PC-9 (cell line): ENCODE data around the gene OR6Y1.

Experiments used
- CTCF ChIP-seq: fragments of 200-600 bp; sonication (generic); conservative IDR thresholded peaks from 2 replicates; pipeline ENCODE4 v1.6.1; 2017; ENCODE audit warnings: mixed run types, antibody characterized with exemption, mild to moderate bottlenecking, moderate library complexity
- EZH2 ChIP-seq: fragments of 200-600 bp; sonication (generic); IDR thresholded peaks from 2 replicates; pipeline ENCODE4 v1.8.0; 2017; ENCODE audit warnings: antibody characterized with exemption, low read depth

- TF ChIP-seq CTCF (no peak), EZH2 (no peak)
Measured at GRCh38 chr1:158537609-158538008, 16.6 kb downstream of the OR6Y1 start.
